ENCODE results near the gene CEP20. TPM values are rescaled to one million over a fixed set of nuclear protein-coding genes. Genes with fewer than 3 reads are reported as not detected.

Gene CEP20
- total RNA-seq, 4 donors from 2014 or later = 46.2 to 64.4 (median 53.6) TPM

DNA sequence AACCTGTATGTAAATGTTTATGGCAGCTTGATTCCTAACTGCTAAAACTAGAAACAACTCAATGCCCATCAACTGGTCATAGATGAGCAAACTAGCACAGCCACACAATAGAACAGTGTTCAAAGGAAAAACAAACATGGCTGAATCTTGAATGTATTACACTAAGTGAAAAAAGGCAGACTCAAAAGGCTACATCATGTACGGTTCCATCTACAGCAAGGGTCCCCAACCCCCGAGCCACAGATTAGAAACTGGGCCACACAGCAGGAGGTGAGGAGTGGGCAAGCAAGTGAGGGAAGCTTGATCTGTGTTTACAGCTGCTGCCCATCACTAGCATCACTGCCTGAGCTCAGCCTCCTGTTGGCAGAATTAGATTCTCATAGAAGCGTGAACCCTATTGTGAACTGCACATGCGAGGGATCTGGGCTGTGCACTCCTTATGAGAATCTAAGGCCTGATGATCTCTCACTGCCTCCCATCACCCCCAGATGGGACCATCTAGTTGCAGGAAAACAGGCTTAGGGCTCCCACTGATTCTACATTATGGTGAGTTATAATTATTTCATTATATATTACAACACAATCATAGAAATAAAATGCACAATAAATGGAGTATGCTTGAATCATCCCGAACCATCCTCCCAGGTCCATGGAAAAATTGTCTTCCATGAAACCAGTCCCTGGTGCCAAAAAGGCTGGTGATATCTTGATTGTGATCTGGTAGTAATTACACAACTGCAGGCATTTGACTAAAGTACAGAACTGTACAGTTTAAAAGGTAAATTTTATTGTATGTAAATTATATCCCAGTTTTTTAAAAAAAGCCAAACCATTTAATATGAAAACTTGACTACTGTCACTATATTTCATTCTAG lies 7.7 kb downstream of the CEP20 start:
- no peak for DNase-seq
- peaks cover 7 to 16% of the 10 kb centered on the region in 2 donors for H3K36me3 ChIP-seq

GRCh38 chr16:15879255-15879811 lies 9.1 kb downstream of the CEP20 start:
- peak overlapping the region; percentile 44 to 60 (median 58) for H3K27ac ChIP-seq
- H3K27me3 ChIP-seq = no peaks in the 10 kb centered on the region
- intact Hi-C loops (cut with DNase I) = no loop called here
- no peak for TF ChIP-seq CTCF (IDR thresholded peaks at IDR 0.05)
- TF ChIP-seq POLR2A (IDR thresholded peaks at IDR 0.05) = peak in 1 of 2 donors; percentile 15
- no peaks in the 10 kb centered on the region for H3K9me3 ChIP-seq
- no peak overlapping the region for H3K4me3 ChIP-seq (replicated peaks in 1 of 3)
- no peak for DNase-seq
- peaks cover 7 to 16% of the 10 kb centered on the region in 2 donors for H3K36me3 ChIP-seq
- H3K4me1 ChIP-seq = peaks cover 14 to 18% of the 10 kb centered on the region in 2 donors
- WGBS, 2 donors = 91 to 98% methylated on average over 2 of the region's 2 CpGs

More for the DNA sequence above, 7.7 kb downstream of the CEP20 start:
- intact Hi-C loops (cut with DNase I) = no loop called here
- Histone ChIP-seq H3K9me3 (no peaks in the 10 kb centered on the region), H3K4me3 (replicated peaks in 1 of 3) (no peak overlapping the region), H3K27me3 (no peaks in the 10 kb centered on the region), H3K4me1 (peaks cover 14 to 18% of the 10 kb centered on the region in 2 donors), H3K27ac (peak overlapping the region; percentile 44 to 58 (median 46))
- WGBS, 2 donors = 81 to 91% methylated on average over 5 of the region's 5 CpGs
- TF ChIP-seq CTCF (IDR thresholded peaks at IDR 0.05) (no peak), POLR2A (IDR thresholded peaks at IDR 0.05) (no peak)

DNA sequence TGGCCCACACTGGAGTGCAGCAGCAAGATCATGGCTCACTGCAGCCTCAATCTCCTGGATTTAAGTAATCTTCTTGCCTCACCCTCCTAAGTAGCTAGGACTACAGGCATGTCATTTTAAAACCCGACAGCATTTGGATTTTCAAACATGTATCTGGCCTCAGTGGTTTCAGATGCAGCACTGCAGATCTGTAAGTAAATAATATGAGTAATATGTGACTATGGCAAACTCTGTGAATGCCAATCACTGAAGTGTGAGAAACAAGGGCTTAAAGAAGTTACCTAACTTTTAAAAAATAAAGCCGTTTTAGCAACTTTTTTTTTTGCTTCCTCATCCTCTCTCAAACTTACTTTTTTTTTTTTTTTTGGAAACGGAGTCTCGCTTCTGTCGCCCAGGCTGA lies 11.9 kb downstream of the CEP20 start:
- H3K4me3 ChIP-seq (replicated peaks in 1 of 3) = no peak overlapping the region
- no peaks in the 10 kb centered on the region for H3K9me3 ChIP-seq
- no peak for DNase-seq
- no peaks in the 10 kb centered on the region for H3K27me3 ChIP-seq
- peaks cover 14 to 18% of the 10 kb centered on the region in 2 donors for H3K4me1 ChIP-seq
- H3K27ac ChIP-seq = no peak overlapping the region
- H3K36me3 ChIP-seq = peaks cover 0 to 2% of the 10 kb centered on the region in 2 donors
- intact Hi-C loops (cut with DNase I) = no loop called here
- WGBS, 2 donors = 94 to 96% methylated on average over 5 of the region's 5 CpGs
- TF ChIP-seq CTCF (IDR thresholded peaks at IDR 0.05) (no peak), POLR2A (IDR thresholded peaks at IDR 0.05) (no peak)

- intact Hi-C loops (cut with DNase I) = loop anchor here (2.0 kb wide), 1 partner anchor 254 kb away; no protein-coding TSS in a partner anchor
- Histone ChIP-seq H3K4me1 (peaks cover 9 to 10% of the 10 kb centered on the region in 2 donors), H3K27me3 (no peaks in the 10 kb centered on the region), H3K27ac (peak overlapping the region; percentile 10 to 61 (median 51)), H3K36me3 (peaks cover 6 to 8% of the 10 kb centered on the region in 2 donors), H3K9me3 (no peaks in the 10 kb centered on the region), H3K4me3 (replicated peaks in 1 of 3) (no peak overlapping the region)
- WGBS, 2 donors = 48 to 57% methylated on average over 7 of the region's 7 CpGs
- peak; percentile 62 to 64 for DNase-seq
- TF ChIP-seq POLR2A (IDR thresholded peaks at IDR 0.05) = no peak
- TF ChIP-seq CTCF (IDR thresholded peaks at IDR 0.05) = peak; percentile 34 to 75 (median 69)
Observed at GRCh38 chr16:15874745-15875314, 13.6 kb downstream of the CEP20 start.

All from thyroid gland (tissue), 4 donors.